ENCODE results near the gene STAG2.
"Not testable (repeated sequence)": the region's sequence is repeated elsewhere in the genome, so short reads cannot be mapped to it uniquely, and the experiment has no call there.

- TF ChIP-seq CTCF, POLR2A (IDR thresholded peaks at IDR 0.05): not testable (repeated sequence)
Observed at GRCh38 chrX:124132437-124132836, 170.9 kb downstream of the STAG2 start.

Data from breast epithelium (tissue), 3 donors.